Body of pancreas (tissue), 4 donors: ENCODE data around the gene CFAP107. TPM values are rescaled to one million over a fixed set of nuclear protein-coding genes. Genes with fewer than 3 reads are reported as not detected.

Experiments used
- ATAC-seq: fragments of 150-250 bp; one replicate; pipeline ENCODE4 v1.9.1; 2016
- DNase-seq, 4 donors: peaks; one replicate each; pipeline ENCODE4 v3.0.0-alpha.2; 2019
- H3K27ac ChIP-seq, 4 donors: fragments of 200-600 bp; sonication (generic); 1 replicate in 3 of 4; 2 replicates in 1 of 4; pipeline versions ENCODE4 v1.5.1 to v1.6.1; 2016 to 2019; ENCODE audit warnings: mild to moderate bottlenecking in 1 of 4, mixed read lengths in 1 of 4, moderate library complexity in 1 of 4
- H3K27me3 ChIP-seq, 2 donors: fragments of 200-600 bp; sonication (generic); one replicate each; pipeline ENCODE4 v1.6.0; 2016; ENCODE audit warnings: mild to moderate bottlenecking in 1 of 2
- H3K36me3 ChIP-seq, 2 donors: fragments of 200-600 bp; sonication (generic); replicated peaks in 1 of 2; 2 replicates each; pipeline ENCODE4 v1.5.1; 2016; ENCODE audit warnings: low read depth in 2 of 2; ENCODE audit not compliant: insufficient read depth in 1 of 2
- H3K4me1 ChIP-seq: fragments of 200-600 bp; sonication (generic); one replicate; pipeline ENCODE4 v1.6.0; 2016
- H3K4me3 ChIP-seq, 2 donors: fragments of 200-600 bp; sonication (generic); 1 replicate in 1 of 2; 2 replicates in 1 of 2; pipeline ENCODE4 v1.5.1; 2016 to 2019
- H3K9me3 ChIP-seq, 3 donors: fragments of 200-600 bp; sonication (generic); 1 replicate in 2 of 3; 2 replicates in 1 of 3; pipeline ENCODE4 v1.5.1; 2016
- CTCF ChIP-seq, 7 experiments: fragments of 450-650 bp in 4 of 7; fragments of 200-600 bp in 3 of 7; sonication (generic) in 3 of 7; IDR thresholded peaks; one replicate each; pipeline ENCODE4 v1.5.1; 2016 to 2019; ENCODE audit warnings: antibody characterized with exemption in 7 of 7
- POLR2A ChIP-seq, 3 donors: fragments of 450-650 bp; IDR thresholded peaks; one replicate each; pipeline ENCODE4 v1.6.1; 2016; ENCODE audit warnings: antibody characterized with exemption in 3 of 3, mild to moderate bottlenecking in 2 of 3
- WGBS, 2 donors: methylation state at CpG; one replicate each; pipeline ENCODE4 v1.1.5; 2017; 5-methylcytosine and 5-hydroxymethylcytosine counted together
- intact Hi-C: fragments of 100-400 bp; cut with DNase I; formaldehyde crosslinking; loops from one replicate; pipeline ENCODE4 v1.15.1; 2023
- total RNA-seq, 2 donors: library from RNA; depleted of rRNA; stranded (reverse); fragments of >200 nt; gene quantifications; one replicate each; pipeline ENCODE4 v1.1.0, GENCODE V29; 2016

The CFAP107 gene
- total RNA-seq, 2 donors from 2014 or later, result not detected

- intact Hi-C loops, result no loop called here
- Histone ChIP-seq H3K4me3 (no peak overlapping the region), H3K27ac (no peak overlapping the region), H3K4me1 (no peaks in the 10 kb centered on the region), H3K27me3 (no peaks in the 10 kb centered on the region), H3K9me3 (no peaks in the 10 kb centered on the region), H3K36me3 (no peaks in the 10 kb centered on the region)
- TF ChIP-seq CTCF (IDR thresholded peaks at IDR 0.05) (no peak), POLR2A (IDR thresholded peaks at IDR 0.05) (no peak)
- WGBS, 2 donors, result 64 to 67% methylated on average over 4 of the region's 4 CpGs
- no peak for DNase-seq
- no peak for ATAC-seq
Measured at GRCh38 chr1:12708396-12709090, 37.5 kb upstream of the CFAP107 start.

GRCh38 chr1:12709091-12709491 is 36.9 kb upstream of the CFAP107 start:
- no peak for DNase-seq
- WGBS, 2 donors, result 18 to 27% methylated on average over 1 of the region's 1 CpG
- Histone ChIP-seq H3K36me3 (no peaks in the 10 kb centered on the region), H3K27me3 (no peaks in the 10 kb centered on the region), H3K4me1 (no peaks in the 10 kb centered on the region), H3K9me3 (no peaks in the 10 kb centered on the region), H3K27ac (no peak overlapping the region), H3K4me3 (no peak overlapping the region)
- no peak for ATAC-seq
- intact Hi-C loops, result no loop called here
- TF ChIP-seq POLR2A (IDR thresholded peaks at IDR 0.05) (no peak), CTCF (IDR thresholded peaks at IDR 0.05) (no peak)

GRCh38 chr1:12709696-12710095 is 36.3 kb upstream of the CFAP107 start:
- DNase-seq (no peak), ATAC-seq (no peak)
- WGBS, 2 donors, result 63 to 68% methylated on average over 3 of the region's 3 CpGs
- intact Hi-C loops, result no loop called here
- Histone ChIP-seq H3K4me1 (no peaks in the 10 kb centered on the region), H3K27ac (no peak overlapping the region), H3K9me3 (no peaks in the 10 kb centered on the region), H3K27me3 (no peaks in the 10 kb centered on the region), H3K4me3 (no peak overlapping the region), H3K36me3 (no peaks in the 10 kb centered on the region)
- TF ChIP-seq POLR2A (IDR thresholded peaks at IDR 0.05), result no peak
- TF ChIP-seq CTCF (IDR thresholded peaks at IDR 0.05), result no peak

GRCh38 chr1:12711536-12711935 is 34.5 kb upstream of the CFAP107 start:
- ATAC-seq, result no peak
- 62 to 74% methylated on average over 3 of the region's 3 CpGs for WGBS, 2 donors
- intact Hi-C loops, result no loop called here

More at GRCh38 chr1:12711536-12711935, 34.5 kb upstream of the CFAP107 start:
- H3K27ac ChIP-seq, result no peak overlapping the region
- H3K9me3 ChIP-seq, result no peaks in the 10 kb centered on the region
- no peak overlapping the region for H3K4me3 ChIP-seq
- no peaks in the 10 kb centered on the region for H3K4me1 ChIP-seq
- no peak for TF ChIP-seq POLR2A (IDR thresholded peaks at IDR 0.05)
- no peak for TF ChIP-seq CTCF (IDR thresholded peaks at IDR 0.05)
- DNase-seq, result no peak
- no peaks in the 10 kb centered on the region for H3K36me3 ChIP-seq
- H3K27me3 ChIP-seq, result no peaks in the 10 kb centered on the region
